ENCODE results near the gene ALKBH1. TPM values are rescaled to one million over a fixed set of nuclear protein-coding genes. Genes with fewer than 3 reads are reported as not detected.

ALKBH1 gene
- total and polyA plus RNA-seq, 9 of the 15 experiments (the other 6 are each of a cell fraction or from before 2014, with no cell fraction given): 5.3 to 19.4 (median 10.7) TPM

DNA sequence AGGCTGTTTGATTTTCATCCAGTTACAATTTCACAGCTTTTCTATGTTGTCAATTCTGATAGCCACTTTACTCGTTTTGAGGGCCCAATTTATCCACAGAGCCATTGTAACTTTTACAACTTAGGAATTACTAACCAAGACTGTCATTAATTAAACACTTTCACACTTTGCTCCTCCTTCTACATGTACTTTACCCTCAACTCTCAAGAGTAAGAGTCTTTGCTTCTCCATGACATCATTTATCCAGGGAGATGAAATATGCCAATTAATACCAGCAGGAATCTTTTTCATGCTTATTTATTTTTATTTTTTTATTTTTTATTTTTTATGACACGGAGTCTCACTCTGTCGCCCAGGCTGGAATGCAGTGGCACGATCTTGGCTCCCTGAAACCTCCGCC lies 13.6 kb upstream of the ALKBH1 start:
- Histone ChIP-seq H3K9me1 (ENCODE audit: control insufficient read depth, insufficient read depth, low read length) (no peaks in the 10 kb centered on the region), H2AFZ (ENCODE audit: low read depth, low read length) (no peak overlapping the region), H3K9me3 (replicated peaks; ENCODE audit: control insufficient read depth, insufficient read depth, low read depth, low read length) (no peaks in the 10 kb centered on the region), H3K9ac (ENCODE audit: insufficient read depth in 1 of 2, low read depth in 2 of 2, low read length in 2 of 2) (no peak overlapping the region), H3K4me2 (ENCODE audit: insufficient read depth, low read length) (no peak overlapping the region), H3K27me3 (ENCODE audit: control insufficient read depth in 2 of 2, insufficient read depth in 2 of 2, low read length in 2 of 2) (no peaks in the 10 kb centered on the region), H3K4me1 (replicated peaks in 1 of 2; ENCODE audit: control insufficient read depth in 2 of 2, insufficient read depth in 2 of 2, low read length in 2 of 2) (no peaks in the 10 kb centered on the region), H3K4me3 (no peak overlapping the region), H4K20me1 (replicated peaks; ENCODE audit: control insufficient read depth, insufficient read depth, low read length) (no peaks in the 10 kb centered on the region), H3K36me3 (ENCODE audit: control insufficient read depth, insufficient read depth, low read length) (peaks cover 92% of the 10 kb centered on the region), H3K79me2 (ENCODE audit: control insufficient read depth, insufficient read depth, low read length) (no peaks in the 10 kb centered on the region), H3K27ac (ENCODE audit: extremely low read depth, low read depth, low read length) (no peak overlapping the region)
- FAIRE-seq (no peak), DNase-seq (ENCODE audit: extremely low read depth in 1 of 4, low spot score in 3 of 4) (no peak), ATAC-seq (no peak)
- ChIA-PET CTCF (ENCODE audit: low intra/inter-chr PET ratio) (no interaction called here), POLR2A (interaction anchor here (1.3 to 2.1 kb wide), 2 partner anchors 10 to 20 kb away, joined by 3 to 11 read pairs; no protein-coding TSS in a partner anchor)
- no TSS peak for BruUV-seq (replicated peaks)
- in situ Hi-C loops (cut with MboI): no loop called here
- intact Hi-C loops (cut with micrococcal nuclease): no loop called here
- TF ChIP-seq DACH1 (IDR thresholded peaks at IDR 0.05; ENCODE audit: partially characterized antibody): no peak
- TF ChIP-seq DIDO1 (tag; IDR thresholded peaks at IDR 0.05; ENCODE audit: low read depth): no peak
- no peak for TF ChIP-seq EGR1 (conservative IDR thresholded peaks at IDR 0.05)
- no peak for TF ChIP-seq NELFE (IDR thresholded peaks at IDR 0.05; ENCODE audit: insufficient read depth, insufficient read length)
- TF ChIP-seq, protein P1, sequence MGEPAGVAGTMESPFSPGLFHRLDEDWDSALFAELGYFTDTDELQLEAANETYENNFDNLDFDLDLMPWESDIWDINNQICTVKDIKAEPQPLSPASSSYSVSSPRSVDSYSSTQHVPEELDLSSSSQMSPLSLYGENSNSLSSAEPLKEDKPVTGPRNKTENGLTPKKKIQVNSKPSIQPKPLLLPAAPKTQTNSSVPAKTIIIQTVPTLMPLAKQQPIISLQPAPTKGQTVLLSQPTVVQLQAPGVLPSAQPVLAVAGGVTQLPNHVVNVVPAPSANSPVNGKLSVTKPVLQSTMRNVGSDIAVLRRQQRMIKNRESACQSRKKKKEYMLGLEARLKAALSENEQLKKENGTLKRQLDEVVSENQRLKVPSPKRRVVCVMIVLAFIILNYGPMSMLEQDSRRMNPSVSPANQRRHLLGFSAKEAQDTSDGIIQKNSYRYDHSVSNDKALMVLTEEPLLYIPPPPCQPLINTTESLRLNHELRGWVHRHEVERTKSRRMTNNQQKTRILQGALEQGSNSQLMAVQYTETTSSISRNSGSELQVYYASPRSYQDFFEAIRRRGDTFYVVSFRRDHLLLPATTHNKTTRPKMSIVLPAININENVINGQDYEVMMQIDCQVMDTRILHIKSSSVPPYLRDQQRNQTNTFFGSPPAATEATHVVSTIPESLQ (CRISPR knock-in tag; IDR thresholded peaks at IDR 0.05): no peak
- TF ChIP-seq POLR3A (IDR thresholded peaks at IDR 0.05; ENCODE audit: borderline replicate concordance, extremely low read depth, insufficient read depth, insufficient read length): no peak
- TF ChIP-seq, protein P2, sequence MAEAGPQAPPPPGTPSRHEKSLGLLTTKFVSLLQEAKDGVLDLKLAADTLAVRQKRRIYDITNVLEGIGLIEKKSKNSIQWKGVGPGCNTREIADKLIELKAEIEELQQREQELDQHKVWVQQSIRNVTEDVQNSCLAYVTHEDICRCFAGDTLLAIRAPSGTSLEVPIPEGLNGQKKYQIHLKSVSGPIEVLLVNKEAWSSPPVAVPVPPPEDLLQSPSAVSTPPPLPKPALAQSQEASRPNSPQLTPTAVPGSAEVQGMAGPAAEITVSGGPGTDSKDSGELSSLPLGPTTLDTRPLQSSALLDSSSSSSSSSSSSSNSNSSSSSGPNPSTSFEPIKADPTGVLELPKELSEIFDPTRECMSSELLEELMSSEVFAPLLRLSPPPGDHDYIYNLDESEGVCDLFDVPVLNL (CRISPR knock-in tag; IDR thresholded peaks at IDR 0.05; ENCODE audit: low read depth): no peak
- 100% methylated on average over 4 of the region's 5 CpGs for WGBS (ENCODE audit: insufficient coverage, low coverage, missing lambda C conversion rate)

All from K562 (cell line).